HG03095 (cell line): Measurements from ENCODE around the gene FRK.
A peak's percentile ranks its signal among the peaks of the same experiment; 100 is the strongest.
"Not testable (repeated sequence)": the region's sequence is repeated elsewhere in the genome, so short reads cannot be mapped to it uniquely, and the experiment has no call there.

Experiments used
- ATAC-seq: cut with Tn5 transposase; IDR thresholded peaks from one replicate; pipeline ENCODE4 v1.9.1; 2021; ENCODE audit warnings: moderate library complexity; ENCODE audit not compliant: unreplicated experiment

The FRK gene

GRCh38 chr6:116078522-116078921, 17.8 kb upstream of the FRK start:
- ATAC-seq = no peak

DNA sequence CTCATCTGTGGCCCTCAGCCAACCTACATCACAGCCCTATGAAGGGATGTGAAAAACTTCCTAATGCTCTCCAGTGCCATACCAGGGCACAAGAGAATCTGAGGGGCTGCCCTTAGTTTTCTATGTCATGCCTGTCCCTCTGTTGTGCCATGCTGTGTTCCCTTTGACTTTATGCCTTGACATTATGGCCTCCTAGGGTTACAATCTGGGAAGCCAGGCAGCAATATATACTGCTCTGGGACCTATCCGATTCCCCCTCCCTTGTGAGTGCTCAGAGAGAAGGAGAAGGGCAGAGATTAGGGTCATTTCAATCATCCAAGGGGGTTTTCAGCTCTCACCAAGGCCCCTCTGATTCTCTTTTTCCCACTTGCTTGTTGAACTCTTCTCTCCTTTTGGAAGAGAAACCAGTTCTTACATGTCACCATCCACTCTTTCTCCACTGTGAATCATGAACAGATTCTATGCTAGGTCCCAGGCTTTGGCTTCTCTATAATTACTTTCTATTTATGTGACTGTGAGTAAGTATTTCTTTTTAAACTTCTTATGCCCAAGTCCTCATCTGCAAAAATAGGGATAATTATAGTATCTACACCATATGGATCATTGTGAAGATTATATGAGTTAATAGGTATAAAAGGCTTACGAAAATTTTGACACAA, 14.2 kb upstream of the FRK start:
- no peak for ATAC-seq

DNA sequence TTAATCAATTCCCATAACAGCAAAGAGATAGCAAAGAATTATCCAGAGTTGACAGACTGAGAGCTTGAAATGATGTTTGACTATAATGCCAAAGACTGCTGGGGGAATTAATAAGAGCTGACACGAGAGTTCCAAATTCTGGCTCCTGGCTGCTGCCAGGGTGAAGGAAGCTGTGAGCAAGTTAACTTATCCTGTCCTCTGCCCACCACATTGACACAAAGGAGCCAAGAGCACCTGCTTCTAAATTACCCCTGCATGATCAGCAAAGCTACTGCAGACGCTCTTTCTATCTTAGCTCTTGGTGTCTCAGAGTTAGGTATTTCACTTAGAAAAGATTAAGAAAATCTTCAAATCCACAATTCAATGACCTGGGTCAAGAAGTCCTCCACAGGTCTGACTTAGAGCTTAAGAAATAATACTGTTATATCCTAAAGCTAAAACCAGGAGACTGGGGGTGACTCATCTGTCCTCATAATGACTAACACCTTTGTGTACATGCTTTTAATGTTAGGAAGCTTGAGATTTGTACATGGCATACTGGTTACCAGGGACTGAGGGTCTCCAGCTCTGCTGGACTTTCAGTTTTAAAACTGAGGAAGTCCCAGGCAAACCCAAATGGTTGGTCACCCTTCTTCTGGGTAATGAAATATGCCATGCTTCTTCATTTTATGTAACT, 13.2 kb upstream of the FRK start:
- no peak for ATAC-seq

DNA sequence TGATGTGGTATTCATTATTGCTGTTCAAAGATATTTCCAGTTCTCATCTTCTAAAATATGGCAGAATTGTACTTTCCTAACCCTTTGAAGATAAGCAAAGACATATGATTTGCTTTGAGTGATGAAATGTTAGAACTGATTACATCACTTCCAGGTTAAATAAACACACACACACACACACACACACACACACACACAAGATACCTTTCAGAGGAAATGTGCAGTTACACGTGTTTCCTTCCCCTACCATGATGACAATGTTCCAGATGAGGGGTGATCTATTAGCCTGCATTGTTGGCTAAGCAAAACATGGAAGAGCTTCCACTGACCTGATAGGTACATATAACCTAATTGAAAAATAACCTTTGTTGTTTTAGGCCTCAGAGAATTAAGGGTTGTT, 11.7 kb upstream of the FRK start:
- no peak for ATAC-seq

- no peak for ATAC-seq
Measured at GRCh38 chr6:116070616-116071389, 10.1 kb upstream of the FRK start.

DNA sequence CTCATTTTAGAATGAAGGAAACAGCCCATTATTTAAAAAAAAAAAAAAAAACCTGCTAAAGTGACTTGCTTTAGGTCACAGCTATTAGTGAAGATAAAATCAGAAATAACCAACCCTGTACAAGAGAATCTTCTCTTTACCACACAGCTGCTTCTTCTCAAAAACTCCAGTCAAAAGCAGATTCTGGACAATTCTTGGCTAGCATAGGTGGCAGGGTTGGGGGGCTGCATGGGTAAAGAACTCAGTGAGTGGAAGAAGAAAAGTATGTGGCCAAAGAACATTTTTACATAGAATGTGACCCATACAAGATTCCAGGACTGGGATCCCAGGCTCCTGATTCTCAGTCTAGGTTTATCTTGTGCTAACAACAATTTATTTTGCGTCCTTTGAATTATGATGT, 9.4 kb upstream of the FRK start:
- no peak for ATAC-seq

GRCh38 chr6:116066789-116067188, 6.1 kb upstream of the FRK start:
- ATAC-seq = no peak

DNA sequence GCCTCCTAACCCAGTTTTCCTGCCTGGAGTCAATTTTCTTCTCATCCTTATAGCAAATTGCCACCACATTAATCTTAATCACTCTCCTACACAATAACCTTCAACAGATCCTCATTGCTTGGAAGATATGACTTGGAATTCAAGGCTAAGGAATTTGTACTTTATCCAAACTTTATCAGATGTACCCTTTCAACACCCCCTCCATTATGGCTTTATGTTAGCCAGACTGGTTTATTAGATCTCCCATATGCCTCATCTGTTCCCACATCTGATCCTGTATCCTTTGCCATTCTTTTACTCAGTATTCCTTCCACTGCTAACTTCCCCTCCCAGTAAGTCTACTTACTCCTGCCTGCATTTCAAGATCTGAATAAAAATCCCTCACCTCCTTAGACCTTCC, 4.0 kb upstream of the FRK start:
- ATAC-seq = no peak

DNA sequence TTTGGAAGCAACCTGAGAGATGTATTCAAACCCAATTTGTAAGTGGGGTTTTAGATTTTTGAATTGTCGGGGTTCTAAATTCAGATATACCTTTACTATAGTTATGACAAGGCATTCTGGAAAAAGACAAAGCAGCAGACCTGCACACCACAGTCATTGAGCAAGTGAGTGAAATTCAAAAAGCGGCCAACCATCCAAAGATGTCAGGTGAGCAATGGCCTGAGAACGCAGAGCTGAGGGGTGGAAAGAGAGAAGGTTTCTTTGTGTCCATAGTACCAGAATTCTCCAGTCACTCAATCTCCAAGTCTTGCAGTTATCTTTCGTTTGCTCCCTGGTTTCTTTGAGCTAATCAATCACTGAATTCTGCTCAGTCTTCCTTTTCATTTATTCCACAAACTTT, 1.8 kb upstream of the FRK start:
- no peak for ATAC-seq

DNA sequence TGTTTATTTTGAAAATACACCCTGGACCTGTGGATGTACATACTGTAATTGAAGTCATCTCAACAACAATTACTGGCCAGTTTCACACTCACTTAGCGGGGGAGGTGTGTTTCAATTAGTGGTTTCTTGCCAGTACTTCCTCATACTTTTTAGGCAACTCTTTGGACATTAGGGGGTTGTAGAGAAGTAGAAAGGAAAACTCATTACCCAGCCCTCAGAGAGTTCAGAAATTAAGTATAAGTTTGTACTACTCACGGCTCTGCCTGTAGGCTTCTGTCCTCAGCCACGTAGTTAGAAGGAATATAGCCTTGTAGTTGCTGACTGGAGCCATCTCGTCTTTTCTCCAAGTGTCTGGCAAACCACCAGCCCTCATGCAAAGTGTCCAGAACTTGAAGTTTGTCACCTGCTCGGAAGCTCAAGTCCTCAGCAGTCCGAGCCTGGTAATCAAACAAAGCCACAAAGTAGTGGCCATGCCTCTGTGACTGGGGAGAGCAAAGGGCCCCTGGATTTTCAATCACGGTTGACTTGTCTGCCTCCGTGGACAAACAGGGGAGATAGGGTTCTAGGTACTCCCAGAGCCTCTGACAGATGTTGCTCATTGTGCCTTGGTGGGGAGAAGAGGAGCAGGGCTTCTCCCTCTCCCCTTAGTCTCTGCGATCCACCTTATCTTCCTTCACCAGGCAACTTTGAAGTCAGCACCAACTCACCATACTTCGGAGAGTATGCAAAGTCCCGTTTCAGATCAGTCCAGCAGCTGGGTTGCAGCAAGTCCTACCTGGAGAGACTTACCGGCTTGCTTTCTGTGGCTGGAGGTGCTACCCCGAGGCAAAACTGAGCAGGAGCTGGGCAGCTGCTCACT, 749 bp downstream of the FRK start:
- peak; percentile 74 for ATAC-seq

GRCh38 chr6:116057766-116058165, 2.9 kb downstream of the FRK start:
- no peak for ATAC-seq

DNA sequence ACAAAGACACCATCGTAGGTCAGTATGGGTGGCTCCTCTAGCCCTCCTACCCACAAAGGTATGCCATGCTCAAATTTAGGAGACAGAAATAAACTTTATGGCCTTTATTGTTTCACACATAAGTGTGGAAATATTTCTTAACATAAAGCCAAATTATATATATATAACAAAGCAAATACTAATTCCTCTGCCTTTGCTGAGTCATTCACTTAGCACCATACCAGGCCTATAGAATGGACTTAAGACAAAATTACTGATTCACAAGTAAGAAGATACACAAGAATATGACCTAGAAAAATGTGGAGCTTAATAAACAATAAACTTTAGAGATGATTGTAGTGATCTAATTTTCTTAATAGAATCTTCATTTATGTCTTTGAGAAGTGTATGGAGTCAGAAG, 5.2 kb downstream of the FRK start:
- ATAC-seq = no peak

DNA sequence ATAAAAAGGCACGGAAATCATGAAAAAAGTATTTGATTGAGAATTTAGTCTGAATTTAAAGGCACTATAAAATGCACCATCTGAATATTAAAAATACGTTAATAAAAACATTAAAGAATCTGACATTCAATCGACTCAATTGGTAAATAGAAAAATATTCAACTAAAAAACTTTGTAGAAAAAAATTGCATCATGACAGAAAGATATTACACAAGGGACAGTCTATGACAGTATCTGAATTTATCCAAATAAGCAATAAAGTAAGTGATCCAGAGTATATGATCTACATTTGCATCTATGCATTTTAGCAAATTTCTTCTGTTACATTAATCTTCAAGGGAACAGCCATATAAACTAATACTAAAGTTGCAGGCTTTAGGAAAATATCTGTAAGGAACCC, 9.4 kb downstream of the FRK start:
- ATAC-seq = no peak

- ATAC-seq = no peak
Measured at GRCh38 chr6:116050737-116051136, 10.0 kb downstream of the FRK start.

- no peak for ATAC-seq
Measured at GRCh38 chr6:116049321-116049720, 11.4 kb downstream of the FRK start.

DNA sequence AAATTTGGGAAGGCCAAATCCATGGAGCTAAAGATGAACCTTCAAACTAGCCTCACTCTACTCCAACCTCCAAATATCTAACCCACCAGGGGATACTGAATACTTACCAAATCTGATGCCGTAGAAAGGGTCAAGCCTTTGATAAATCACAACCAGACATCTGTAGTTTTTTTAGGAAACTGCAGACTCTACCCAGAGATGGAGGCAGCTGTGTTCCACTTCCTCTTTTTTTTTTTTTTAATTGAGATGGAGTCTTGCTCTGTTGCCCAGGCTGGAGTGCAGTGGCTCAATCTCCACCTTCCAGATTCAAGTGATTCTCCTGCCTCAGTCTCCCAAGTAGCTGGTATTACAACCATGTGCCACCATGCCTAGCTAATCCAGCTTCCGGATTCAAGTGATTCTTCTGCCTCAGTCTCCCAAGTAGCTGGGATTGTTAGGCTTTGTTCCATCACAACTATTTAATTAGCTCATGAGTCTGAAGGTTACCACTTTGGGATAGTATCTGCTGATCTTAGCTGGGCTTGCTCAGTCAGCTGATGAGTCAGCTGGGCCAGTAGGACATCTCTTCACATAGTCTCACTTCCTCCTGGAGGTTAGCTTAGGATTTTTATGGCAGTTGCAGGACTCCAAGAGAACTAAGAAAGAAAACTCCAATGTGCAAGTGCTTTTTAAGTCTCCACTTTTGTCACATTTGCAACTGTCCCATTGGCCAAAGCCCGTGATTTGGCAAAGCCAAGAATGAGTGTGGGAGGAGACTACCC, 13.3 kb downstream of the FRK start:
- peak; percentile 72 for ATAC-seq

GRCh38 chr6:116046737-116047136, 14.0 kb downstream of the FRK start:
- ATAC-seq = no peak

- ATAC-seq = not testable (repeated sequence)
Measured at GRCh38 chr6:116046272-116046671, 14.4 kb downstream of the FRK start.

DNA sequence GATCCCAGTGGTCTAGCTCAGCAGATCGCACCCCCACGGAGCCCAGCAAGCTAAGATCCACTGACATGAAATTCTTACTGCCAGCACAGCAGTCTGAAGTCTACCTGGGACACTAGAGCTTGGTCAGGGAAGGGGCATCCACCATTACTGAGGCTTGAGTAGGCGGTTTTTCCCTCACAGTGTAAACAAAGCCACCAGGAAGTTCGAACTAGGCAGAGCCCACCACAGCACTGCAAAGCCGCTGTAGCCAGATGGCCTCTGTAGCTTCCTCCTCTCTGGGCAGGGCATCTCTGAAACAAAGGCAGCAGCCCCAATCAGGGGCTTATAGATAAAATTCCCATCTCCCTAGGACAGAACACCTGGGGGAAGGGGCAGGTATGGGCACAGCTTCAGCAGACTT, 18.8 kb downstream of the FRK start:
- no peak for ATAC-seq

- no peak for ATAC-seq
Measured at GRCh38 chr6:116040993-116041392, 19.7 kb downstream of the FRK start.

- ATAC-seq = no peak
Measured at GRCh38 chr6:116036885-116037284, 23.8 kb downstream of the FRK start.
